ENCODE measurements around the gene TRPT1.

DNA sequence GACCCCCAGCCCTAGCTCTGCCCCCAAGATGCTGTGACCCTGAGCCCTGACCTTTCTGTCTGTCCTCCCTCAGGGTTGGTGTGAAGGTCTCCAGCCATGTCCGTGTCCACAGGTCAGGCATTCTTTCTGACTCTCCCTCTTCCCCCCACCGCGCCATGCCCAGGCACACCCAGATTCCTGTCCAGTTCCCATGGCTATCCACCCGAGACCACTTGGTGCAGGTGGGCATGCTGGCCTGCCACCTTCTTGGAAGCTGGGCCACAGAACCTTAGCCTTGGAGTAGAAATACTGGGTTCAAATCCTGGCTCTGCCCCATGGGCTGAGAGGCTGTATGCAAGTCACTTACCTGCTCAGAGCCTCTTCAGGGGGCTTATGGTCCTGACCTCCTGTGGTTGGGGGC lies 23.1 kb upstream of the TRPT1 start:
- TF ChIP-seq, protein P1, sequence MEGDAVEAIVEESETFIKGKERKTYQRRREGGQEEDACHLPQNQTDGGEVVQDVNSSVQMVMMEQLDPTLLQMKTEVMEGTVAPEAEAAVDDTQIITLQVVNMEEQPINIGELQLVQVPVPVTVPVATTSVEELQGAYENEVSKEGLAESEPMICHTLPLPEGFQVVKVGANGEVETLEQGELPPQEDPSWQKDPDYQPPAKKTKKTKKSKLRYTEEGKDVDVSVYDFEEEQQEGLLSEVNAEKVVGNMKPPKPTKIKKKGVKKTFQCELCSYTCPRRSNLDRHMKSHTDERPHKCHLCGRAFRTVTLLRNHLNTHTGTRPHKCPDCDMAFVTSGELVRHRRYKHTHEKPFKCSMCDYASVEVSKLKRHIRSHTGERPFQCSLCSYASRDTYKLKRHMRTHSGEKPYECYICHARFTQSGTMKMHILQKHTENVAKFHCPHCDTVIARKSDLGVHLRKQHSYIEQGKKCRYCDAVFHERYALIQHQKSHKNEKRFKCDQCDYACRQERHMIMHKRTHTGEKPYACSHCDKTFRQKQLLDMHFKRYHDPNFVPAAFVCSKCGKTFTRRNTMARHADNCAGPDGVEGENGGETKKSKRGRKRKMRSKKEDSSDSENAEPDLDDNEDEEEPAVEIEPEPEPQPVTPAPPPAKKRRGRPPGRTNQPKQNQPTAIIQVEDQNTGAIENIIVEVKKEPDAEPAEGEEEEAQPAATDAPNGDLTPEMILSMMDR (IDR thresholded peaks at IDR 0.05; ENCODE audit: insufficient read depth, low read depth, low read length), result no peak
- TF ChIP-seq EZH2 (IDR thresholded peaks at IDR 0.05; ENCODE audit: insufficient read depth, low read length), result no peak
